ENCODE results near the gene CCNI.
"Not testable (repeated sequence)": the region's sequence is repeated elsewhere in the genome, so short reads cannot be mapped to it uniquely, and the experiment has no call there.

CCNI gene

DNA sequence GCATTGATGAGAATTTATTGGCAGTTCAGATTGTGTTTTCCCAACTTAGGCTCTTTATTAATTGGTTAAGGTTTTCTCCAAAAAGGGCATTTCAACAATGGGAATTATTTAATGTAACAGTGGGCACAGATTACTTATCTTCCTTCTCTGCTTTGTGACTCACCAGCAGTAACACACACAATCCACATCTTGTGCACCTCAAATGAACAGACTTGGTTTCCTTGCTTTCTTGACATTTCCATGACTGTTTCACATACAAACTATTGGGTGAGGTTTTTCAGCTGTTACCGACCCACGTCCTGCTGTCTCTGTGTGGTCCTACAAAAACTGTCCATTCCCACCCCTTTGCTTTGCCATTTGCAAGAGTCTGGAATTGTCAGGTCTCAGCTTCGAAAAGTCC lies 38.1 kb downstream of the CCNI start:
- no peak for DNase-seq

GRCh38 chr4:77037168-77037567 lies 38.6 kb downstream of the CCNI start:
- not testable (repeated sequence) for DNase-seq

GRCh38 chr4:77036206-77036605 lies 39.6 kb downstream of the CCNI start:
- DNase-seq: no peak

GRCh38 chr4:77035153-77035552 lies 40.6 kb downstream of the CCNI start:
- no peak for DNase-seq

GRCh38 chr4:77031544-77031943 lies 44.2 kb downstream of the CCNI start:
- DNase-seq: no peak

GRCh38 chr4:77029757-77030156 lies 46.0 kb downstream of the CCNI start:
- DNase-seq: not testable (repeated sequence)

- no peak for DNase-seq
Observed at GRCh38 chr4:77028246-77028645, 47.5 kb downstream of the CCNI start.

- DNase-seq: no peak
Observed at GRCh38 chr4:77026322-77026704, 49.5 kb downstream of the CCNI start.

DNA sequence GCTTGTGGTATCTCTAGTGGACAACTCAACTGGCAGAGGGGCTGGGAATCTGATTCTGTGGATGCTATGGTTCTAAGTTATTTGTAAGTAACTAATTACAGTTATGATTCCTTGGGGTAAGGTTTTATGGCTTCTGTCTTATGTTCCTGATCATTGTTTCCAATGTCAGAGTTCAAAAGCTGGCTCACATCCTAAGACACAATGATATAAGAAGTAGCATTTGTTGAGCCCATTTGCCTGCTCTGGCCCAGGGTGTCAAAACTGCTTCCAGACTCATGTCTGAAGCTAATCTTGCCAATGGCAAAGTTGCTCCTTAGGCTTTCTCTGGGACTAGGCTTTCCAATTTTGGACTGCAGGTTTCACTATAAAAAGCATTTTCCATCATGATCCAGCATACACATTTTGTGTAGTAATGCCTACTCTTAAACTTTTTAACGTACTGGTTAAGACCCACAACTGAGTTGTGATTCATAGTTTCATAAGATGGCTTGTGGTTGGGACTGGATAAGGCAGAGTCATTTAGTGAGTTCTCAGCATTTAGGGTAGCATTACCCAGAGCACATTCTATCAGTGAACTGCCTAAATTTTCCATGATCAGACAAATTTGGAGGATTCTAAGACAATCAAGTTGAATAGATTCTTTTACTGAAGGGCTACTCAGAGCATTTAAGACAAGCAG lies 50.0 kb downstream of the CCNI start:
- no peak for DNase-seq

DNA sequence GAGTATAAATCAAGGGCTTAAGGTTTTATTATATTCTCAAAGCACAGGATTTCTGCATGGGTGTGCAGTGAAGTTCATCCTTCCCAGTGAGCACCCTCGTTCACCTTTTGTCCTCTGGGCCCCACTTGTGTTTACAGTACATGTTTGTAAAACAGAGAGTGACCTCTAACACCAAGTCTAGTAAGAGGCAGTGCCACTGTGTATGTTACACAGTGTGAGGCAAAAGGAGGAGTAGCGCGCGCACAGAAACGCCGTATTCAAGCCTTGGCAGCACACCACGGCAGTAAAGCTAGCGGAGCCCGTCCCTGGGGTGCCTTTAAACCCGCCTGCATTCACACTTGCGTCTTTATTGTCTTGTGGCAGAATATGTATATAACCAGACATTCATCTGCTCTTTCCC lies 51.9 kb downstream of the CCNI start:
- no peak for DNase-seq

GRCh38 chr4:77022560-77023179 lies 53.1 kb downstream of the CCNI start:
- no peak for DNase-seq

- no peak for DNase-seq
Observed at GRCh38 chr4:77021614-77022089, 54.1 kb downstream of the CCNI start.

GRCh38 chr4:77020017-77020416 lies 55.8 kb downstream of the CCNI start:
- DNase-seq: no peak

GRCh38 chr4:77015390-77015789 lies 60.4 kb downstream of the CCNI start:
- DNase-seq: no peak

DNA sequence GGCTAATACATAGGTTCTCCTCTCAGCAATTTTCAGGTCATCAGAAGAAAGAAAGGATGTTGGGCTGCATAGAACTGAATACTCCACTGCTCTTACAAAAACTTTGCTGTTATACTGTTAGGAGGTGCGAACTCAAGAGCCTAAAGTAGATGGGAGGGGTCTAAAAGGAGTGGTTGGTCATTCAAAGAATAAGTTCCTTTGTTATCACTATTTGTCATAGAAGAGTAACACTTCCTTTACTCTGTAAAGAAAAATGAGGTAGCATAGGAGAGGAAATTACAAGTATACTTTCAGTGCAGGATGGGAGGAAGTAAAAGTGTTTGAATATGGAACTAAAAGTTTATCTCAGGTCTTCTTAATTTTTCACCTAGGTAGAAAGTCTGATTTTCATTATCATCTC lies 61.5 kb downstream of the CCNI start:
- DNase-seq: no peak

DNA sequence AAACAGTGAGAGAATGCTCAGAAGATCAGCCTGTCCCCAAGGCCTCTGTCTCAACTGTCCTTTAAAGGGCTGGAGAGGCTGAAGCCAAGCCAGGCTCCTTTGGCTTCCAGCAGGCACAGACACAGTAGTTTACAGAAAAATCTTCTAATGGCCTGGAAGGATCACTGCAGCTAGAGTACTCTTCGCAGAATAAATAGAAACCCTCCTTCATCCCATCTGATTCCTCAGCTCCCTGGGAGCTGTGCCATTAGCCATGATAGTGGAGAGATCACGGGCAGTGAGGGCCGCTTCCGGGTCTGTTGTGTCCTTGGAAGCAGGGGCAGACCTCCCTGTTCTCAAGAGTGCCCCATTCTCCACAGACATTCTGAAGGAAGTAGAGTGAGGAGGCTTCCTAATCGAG lies 63.1 kb downstream of the CCNI start:
- no peak for DNase-seq

DNA sequence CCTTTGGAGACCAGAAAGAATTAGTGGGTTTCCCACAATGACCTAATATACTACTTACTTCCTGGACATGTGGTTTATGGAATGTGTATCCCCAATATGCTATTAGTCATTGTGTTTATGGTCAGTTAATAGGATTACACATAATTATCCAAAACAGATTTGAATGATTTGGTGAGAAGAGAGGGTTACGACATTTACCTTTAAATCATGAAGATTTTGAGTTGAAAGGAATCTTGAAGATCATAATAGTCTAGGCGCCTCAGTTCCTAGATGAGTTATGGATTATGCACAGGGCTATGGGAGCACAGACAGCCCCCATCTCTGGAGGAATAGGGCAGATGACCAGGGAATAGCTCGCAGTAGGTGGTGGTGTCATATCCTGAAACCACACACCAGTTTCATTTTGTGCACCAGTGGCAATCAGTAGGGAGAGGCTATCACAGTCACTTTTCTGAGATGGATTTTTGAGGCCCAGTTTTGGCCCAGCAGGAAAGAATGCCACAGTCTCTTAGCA lies 64.9 kb downstream of the CCNI start:
- no peak for DNase-seq

DNA sequence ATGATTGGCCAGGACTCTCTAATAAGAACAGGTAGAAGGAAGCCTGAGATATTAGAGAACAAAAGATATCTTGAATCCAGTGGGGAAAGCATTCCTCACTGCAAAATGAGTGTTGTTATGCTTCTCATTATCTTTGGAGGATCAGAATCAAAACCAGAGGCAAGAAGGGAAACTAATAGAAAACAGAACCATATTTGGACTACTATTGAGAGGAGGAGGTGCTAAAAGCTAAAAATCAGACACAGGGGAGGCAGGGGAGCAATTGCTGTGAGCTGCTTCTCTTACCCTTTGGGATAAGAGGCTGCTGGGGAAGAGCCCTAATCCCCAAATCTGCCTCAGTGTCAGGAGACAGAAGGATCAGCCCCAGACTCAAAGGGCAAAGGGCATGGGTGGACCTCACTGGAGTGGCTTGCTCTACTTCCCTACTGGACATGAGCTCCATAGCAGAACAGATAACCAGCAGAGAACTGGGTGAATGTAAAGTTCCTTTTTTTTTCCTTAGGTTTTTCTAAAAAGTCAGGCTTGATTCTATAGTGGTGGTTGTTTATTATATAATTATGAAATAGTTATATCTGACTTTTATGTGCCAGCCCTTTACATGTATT lies 66.2 kb downstream of the CCNI start:
- DNase-seq: no peak

- DNase-seq: peak; percentile 76
Observed at GRCh38 chr4:77007358-77008230, 68.2 kb downstream of the CCNI start.

DNA sequence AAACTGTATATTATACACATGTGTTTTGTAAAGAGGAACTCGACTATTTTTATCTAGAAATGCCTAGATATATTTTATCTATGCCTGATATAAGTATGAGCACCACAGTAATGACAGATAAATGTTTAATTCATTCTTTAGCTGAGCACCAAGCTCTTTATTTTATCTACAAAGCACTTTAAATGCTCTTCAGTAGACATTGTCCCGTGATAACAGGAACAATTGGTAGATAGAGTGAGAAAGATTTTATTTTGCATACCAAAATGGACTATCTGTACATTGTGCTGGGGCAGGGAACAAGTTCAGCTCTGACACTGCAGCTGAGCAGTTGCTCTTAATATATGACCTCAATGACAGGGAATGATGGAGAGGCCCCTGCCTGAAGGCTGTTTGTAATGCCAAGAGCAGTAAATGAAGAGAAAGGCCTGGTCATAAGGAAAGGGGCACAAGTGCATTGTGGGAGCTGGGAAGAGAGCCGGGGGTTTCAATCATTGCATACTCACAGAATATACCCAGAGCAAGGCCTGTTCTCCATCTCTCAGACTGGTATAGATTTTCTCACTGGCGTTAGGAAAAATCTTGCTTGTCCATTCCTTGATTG lies 68.9 kb downstream of the CCNI start:
- no peak for DNase-seq

DNA sequence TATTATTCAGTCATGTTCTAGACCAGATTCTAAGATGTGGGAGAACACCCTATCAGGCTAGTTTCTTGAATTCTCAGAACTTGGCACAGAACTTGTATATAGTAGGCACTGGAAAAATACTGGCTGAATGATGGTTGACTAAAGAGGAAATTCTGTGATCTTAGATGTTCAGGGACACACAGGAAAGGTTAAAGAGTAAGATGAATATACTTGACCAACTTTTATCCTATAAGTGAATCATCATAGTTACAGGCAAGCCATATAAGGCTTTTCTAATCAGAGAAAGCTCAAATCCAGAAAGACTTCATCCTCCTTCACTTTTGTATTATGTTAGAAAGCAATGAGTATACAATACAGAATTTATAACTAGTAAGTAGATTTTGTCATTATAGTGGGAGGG lies 72.4 kb downstream of the CCNI start:
- DNase-seq: no peak

- DNase-seq: no peak
Observed at GRCh38 chr4:77002321-77003107, 73.3 kb downstream of the CCNI start.

All from activated effector memory CD4-positive, alpha-beta T cell treated with anti-CD3 and anti-CD28 coated beads, Interleukin-2, amount 50 U/mL, for 16 hours (primary cell).